ENCODE results near the gene GULP1.

GRCh38 chr2:188326669-188327301, 35.1 kb downstream of the GULP1 start:
- TF ChIP-seq, protein P1, sequence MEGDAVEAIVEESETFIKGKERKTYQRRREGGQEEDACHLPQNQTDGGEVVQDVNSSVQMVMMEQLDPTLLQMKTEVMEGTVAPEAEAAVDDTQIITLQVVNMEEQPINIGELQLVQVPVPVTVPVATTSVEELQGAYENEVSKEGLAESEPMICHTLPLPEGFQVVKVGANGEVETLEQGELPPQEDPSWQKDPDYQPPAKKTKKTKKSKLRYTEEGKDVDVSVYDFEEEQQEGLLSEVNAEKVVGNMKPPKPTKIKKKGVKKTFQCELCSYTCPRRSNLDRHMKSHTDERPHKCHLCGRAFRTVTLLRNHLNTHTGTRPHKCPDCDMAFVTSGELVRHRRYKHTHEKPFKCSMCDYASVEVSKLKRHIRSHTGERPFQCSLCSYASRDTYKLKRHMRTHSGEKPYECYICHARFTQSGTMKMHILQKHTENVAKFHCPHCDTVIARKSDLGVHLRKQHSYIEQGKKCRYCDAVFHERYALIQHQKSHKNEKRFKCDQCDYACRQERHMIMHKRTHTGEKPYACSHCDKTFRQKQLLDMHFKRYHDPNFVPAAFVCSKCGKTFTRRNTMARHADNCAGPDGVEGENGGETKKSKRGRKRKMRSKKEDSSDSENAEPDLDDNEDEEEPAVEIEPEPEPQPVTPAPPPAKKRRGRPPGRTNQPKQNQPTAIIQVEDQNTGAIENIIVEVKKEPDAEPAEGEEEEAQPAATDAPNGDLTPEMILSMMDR (optimal IDR thresholded peaks at IDR 0.05 in 1 of 3, IDR thresholded peaks at IDR 0.05 in 1 of 3, conservative IDR thresholded peaks at IDR 0.05 in 1 of 3; ENCODE audit: extremely low read depth in 1 of 3, insufficient read depth in 2 of 3, low read length in 3 of 3): no peak
- TF ChIP-seq EZH2 (IDR thresholded peaks at IDR 0.05; ENCODE audit: low read length): no peak
